Activated CD4-positive, alpha-beta T cell treated with anti-CD3 and anti-CD28 coated beads, Interleukin-2, amount 10 ng/mL, durations not matched to agents 7 days and 5 days (primary cell): ENCODE measurements around the gene LRGUK. TPM values are rescaled to one million over a fixed set of nuclear protein-coding genes. Genes with fewer than 3 reads are reported as not detected.
"Not testable (repeated sequence)": the region's sequence is repeated elsewhere in the genome, so short reads cannot be mapped to it uniquely, and the experiment has no call there.

Experiments used
- CTCF ChIA-PET: fragments of 350-600 bp; sonication (Branson Sonifier 250); formaldehyde crosslinking; loops from one replicate; lab custom pipeline; 2021; ENCODE audit warnings: antibody characterized with exemption; lab: Charles Lee
- POLR2A ChIA-PET: fragments of 350-600 bp; sonication (Branson Sonifier 250); formaldehyde crosslinking; loops from one replicate; lab custom pipeline; 2021; ENCODE audit warnings: antibody characterized with exemption; lab: Charles Lee
- DNase-seq: peaks from one replicate; pipeline ENCODE4 v3.0.0-alpha.2; 2020
- H3K27ac Mint-ChIP-seq: one replicate; pipeline ENCODE4 v1.8.0; 2021; ENCODE audit warnings: mild to moderate bottlenecking, moderate library complexity, mixed read lengths
- H3K27me3 Mint-ChIP-seq: one replicate; pipeline ENCODE4 v1.8.0; 2021; ENCODE audit warnings: mixed read lengths
- H3K36me3 Mint-ChIP-seq: one replicate; pipeline ENCODE4 v1.8.0; 2021; ENCODE audit warnings: low read depth, mixed read lengths
- H3K4me1 Mint-ChIP-seq: one replicate; pipeline ENCODE4 v1.8.0; 2021; ENCODE audit warnings: mixed read lengths
- H3K4me3 Mint-ChIP-seq: one replicate; pipeline ENCODE4 v1.8.0; 2021; ENCODE audit warnings: mild to moderate bottlenecking, moderate library complexity, mixed read lengths
- H3K9me3 Mint-ChIP-seq: one replicate; pipeline ENCODE4 v1.8.0; 2021; ENCODE audit warnings: mixed read lengths
- total RNA-seq, 2 experiments: library from RNA; stranded (reverse); gene quantifications; one replicate each; pipeline ENCODE4 v1.2.3, GENCODE V29; 2021

LRGUK gene
- total RNA-seq, 2 experiments from 2014 or later: 0.17 to 0.25 TPM

GRCh38 chr7:134287916-134288659 lies 160.9 kb downstream of the LRGUK start:
- no peak for DNase-seq
- ChIA-PET CTCF (no interaction called here), POLR2A (no interaction called here)
- Mint-ChIP-seq H3K27me3 (no peaks in the 10 kb centered on the region), H3K4me1 (no peaks in the 10 kb centered on the region), H3K36me3 (no peaks in the 10 kb centered on the region), H3K9me3 (no peaks in the 10 kb centered on the region), H3K27ac (no peak overlapping the region), H3K4me3 (no peak overlapping the region)

DNA sequence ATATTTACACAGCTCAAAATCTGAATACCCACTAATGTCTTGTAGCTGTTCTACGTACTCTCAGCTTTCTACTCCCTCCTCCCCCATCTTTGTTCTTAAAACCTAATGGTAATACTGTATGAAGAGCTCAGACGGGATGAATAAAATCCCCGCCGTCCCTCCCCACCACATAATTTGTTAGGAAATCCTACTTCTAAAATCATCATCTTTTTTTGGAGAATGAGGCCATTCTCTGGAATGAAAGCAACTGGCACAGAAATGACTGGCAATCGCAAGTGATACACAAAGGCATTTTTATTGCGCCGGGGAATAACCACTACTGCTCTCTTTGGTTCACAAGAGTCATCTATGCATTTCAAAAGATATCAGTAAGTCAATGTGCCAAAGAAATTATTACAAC lies 162.3 kb downstream of the LRGUK start:
- no peaks in the 10 kb centered on the region for H3K4me1 Mint-ChIP-seq
- H3K27ac Mint-ChIP-seq: no peak overlapping the region
- no peaks in the 10 kb centered on the region for H3K27me3 Mint-ChIP-seq
- no peak overlapping the region for H3K4me3 Mint-ChIP-seq
- ChIA-PET CTCF (interaction anchor here (0.6 kb wide), 1 partner anchor 115 kb away, joined by 3 read pairs; no protein-coding TSS in a partner anchor), POLR2A (no interaction called here)
- H3K9me3 Mint-ChIP-seq: no peaks in the 10 kb centered on the region
- H3K36me3 Mint-ChIP-seq: peaks cover 5% of the 10 kb centered on the region
- DNase-seq: no peak

GRCh38 chr7:134289841-134290240 lies 162.7 kb downstream of the LRGUK start:
- CTCF ChIA-PET: no interaction called here
- Mint-ChIP-seq H3K27ac (no peak overlapping the region), H3K27me3 (no peaks in the 10 kb centered on the region), H3K36me3 (peaks cover 9% of the 10 kb centered on the region), H3K4me1 (no peaks in the 10 kb centered on the region), H3K4me3 (no peak overlapping the region), H3K9me3 (no peaks in the 10 kb centered on the region)
- no peak for DNase-seq
- POLR2A ChIA-PET: no interaction called here

DNA sequence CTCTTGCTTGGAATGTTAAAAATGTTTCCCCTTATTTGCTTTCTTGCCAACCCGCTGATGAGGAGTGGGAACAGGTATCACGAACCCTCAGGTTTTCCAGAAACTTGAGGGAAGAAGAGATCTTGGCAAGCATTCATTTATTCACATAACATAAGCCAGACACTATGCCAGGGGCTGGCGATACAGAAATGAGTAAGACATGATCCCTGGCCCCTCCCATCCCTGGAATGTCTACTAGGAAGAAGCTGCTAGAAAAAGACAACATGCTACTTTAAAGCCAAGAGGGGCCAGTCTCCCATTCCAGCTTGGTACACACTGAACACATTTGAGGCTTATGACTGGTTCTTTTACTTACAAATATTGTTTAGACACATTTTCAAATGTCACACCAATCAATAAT lies 163.1 kb downstream of the LRGUK start:
- H3K27ac Mint-ChIP-seq: no peak overlapping the region
- DNase-seq: no peak
- H3K9me3 Mint-ChIP-seq: no peaks in the 10 kb centered on the region
- H3K27me3 Mint-ChIP-seq: no peaks in the 10 kb centered on the region
- H3K36me3 Mint-ChIP-seq: peaks cover 11% of the 10 kb centered on the region
- CTCF ChIA-PET: no interaction called here
- no peaks in the 10 kb centered on the region for H3K4me1 Mint-ChIP-seq
- H3K4me3 Mint-ChIP-seq: no peak overlapping the region
- POLR2A ChIA-PET: no interaction called here

DNA sequence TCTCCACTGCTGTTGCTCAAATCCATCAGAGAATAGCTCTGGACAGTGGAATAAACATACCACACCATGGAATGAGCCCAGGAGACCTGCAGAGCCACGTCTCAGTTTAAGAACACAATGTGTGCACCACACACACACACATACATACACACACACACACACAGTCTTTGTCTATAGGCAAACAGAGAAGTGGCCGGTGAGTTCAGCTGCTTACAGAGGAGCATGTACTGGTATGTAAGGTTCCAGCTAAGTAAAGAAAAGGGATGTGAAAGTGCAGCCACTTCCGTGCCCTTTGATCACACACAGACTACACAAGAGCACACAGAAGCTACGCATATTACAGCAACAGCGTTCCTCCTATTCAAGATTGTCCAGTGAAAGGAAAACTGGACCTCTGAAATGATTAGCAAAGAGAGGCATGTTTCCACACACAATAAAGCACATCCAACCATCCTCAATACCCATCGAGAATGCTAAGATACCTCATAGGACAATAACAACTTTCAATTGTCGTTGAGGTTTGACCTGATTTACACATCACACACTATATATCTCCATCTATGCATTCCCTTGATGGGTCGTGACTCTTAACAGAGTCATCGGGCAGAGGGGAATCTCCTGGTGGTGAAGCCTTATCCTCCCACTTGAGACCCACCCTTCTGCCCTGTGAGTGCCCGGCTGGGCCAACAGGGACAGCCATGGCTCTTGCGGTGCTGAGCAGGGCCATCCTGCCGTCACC lies 166.0 kb downstream of the LRGUK start:
- Mint-ChIP-seq H3K27me3 (no peaks in the 10 kb centered on the region), H3K36me3 (peaks cover 18% of the 10 kb centered on the region), H3K9me3 (no peaks in the 10 kb centered on the region), H3K4me3 (no peak overlapping the region), H3K27ac (no peak overlapping the region), H3K4me1 (no peaks in the 10 kb centered on the region)
- no peak for DNase-seq
- CTCF ChIA-PET: no interaction called here
- POLR2A ChIA-PET: interaction anchor here (0.5 kb wide), 1 partner anchor 438 kb away, joined by 4 read pairs; no protein-coding TSS in a partner anchor

DNA sequence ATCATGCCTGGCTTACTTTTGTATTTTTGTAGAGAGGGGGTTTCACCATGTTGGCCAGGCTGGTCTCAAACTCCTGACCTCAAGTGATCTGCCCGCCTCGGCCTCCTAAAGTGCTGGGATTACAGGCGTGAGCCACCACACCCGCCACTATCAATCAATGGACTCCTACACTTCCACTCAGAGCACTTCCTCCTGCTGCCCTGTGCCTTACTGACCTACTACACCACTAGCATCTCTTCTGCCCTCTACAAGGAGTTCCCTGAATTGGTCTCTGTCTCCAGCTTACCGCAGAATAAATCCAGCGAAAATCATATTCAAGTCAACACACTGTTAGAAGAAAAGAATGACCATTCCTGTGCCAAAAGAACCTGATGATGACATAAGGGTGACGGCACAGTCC lies 168.8 kb downstream of the LRGUK start:
- H3K4me3 Mint-ChIP-seq, CTCF ChIA-PET, H3K9me3 Mint-ChIP-seq, H3K27me3 Mint-ChIP-seq, DNase-seq, POLR2A ChIA-PET, H3K4me1 Mint-ChIP-seq, H3K27ac Mint-ChIP-seq: not testable (repeated sequence)
- H3K36me3 Mint-ChIP-seq: peaks cover 25% of the 10 kb centered on the region

DNA sequence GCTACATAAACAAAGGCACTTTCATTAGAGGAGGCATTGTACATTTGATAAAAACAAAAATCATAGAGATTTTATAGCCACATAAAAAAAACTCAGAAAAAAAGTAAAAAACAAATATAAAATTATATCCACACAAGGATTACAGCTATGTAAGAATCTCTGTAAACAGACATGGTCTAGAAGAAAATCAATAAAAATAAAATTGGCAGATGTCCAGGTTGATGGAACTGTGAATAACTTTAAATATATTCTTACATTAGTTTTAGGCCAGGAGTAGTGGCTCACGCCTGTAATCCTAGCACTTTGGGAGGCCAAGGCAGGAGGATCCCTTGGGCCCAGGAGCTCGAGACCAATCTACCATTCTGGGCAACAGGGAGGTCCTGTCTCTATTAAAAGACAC lies 170.3 kb downstream of the LRGUK start:
- CTCF ChIA-PET: no interaction called here
- peaks cover 29% of the 10 kb centered on the region for H3K36me3 Mint-ChIP-seq
- no peak overlapping the region for H3K27ac Mint-ChIP-seq
- no peaks in the 10 kb centered on the region for H3K4me1 Mint-ChIP-seq
- H3K27me3 Mint-ChIP-seq: no peaks in the 10 kb centered on the region
- no peaks in the 10 kb centered on the region for H3K9me3 Mint-ChIP-seq
- no peak overlapping the region for H3K4me3 Mint-ChIP-seq
- DNase-seq: no peak
- POLR2A ChIA-PET: no interaction called here

GRCh38 chr7:134298902-134299683 lies 172.0 kb downstream of the LRGUK start:
- no peak overlapping the region for H3K27ac Mint-ChIP-seq
- no peaks in the 10 kb centered on the region for H3K4me1 Mint-ChIP-seq
- H3K9me3 Mint-ChIP-seq: no peaks in the 10 kb centered on the region
- H3K27me3 Mint-ChIP-seq: no peaks in the 10 kb centered on the region
- peaks cover 27% of the 10 kb centered on the region for H3K36me3 Mint-ChIP-seq
- DNase-seq: no peak
- ChIA-PET POLR2A (no interaction called here), CTCF (interaction anchor here (0.6 to 1.5 kb wide), 2 partner anchors 17 to 808 kb away, joined by 3 read pairs; partner anchors contain the start of gene SLC35B4)
- no peak overlapping the region for H3K4me3 Mint-ChIP-seq

GRCh38 chr7:134300988-134301387 lies 173.8 kb downstream of the LRGUK start:
- H3K36me3 Mint-ChIP-seq: peaks cover 22% of the 10 kb centered on the region
- POLR2A ChIA-PET: interaction anchor here (0.6 kb wide), 1 partner anchor 13 kb away, joined by 3 read pairs; no protein-coding TSS in a partner anchor
- no peak overlapping the region for H3K4me3 Mint-ChIP-seq
- H3K27me3 Mint-ChIP-seq: no peaks in the 10 kb centered on the region
- H3K4me1 Mint-ChIP-seq: no peaks in the 10 kb centered on the region
- no peak for DNase-seq
- H3K9me3 Mint-ChIP-seq: no peaks in the 10 kb centered on the region
- CTCF ChIA-PET: interaction anchor here (1.1 to 1.5 kb wide), 3 partner anchors 15 to 1721 kb away, joined by 3 to 5 read pairs (median 3); partner anchors contain the start of gene SLC35B4
- H3K27ac Mint-ChIP-seq: no peak overlapping the region

DNA sequence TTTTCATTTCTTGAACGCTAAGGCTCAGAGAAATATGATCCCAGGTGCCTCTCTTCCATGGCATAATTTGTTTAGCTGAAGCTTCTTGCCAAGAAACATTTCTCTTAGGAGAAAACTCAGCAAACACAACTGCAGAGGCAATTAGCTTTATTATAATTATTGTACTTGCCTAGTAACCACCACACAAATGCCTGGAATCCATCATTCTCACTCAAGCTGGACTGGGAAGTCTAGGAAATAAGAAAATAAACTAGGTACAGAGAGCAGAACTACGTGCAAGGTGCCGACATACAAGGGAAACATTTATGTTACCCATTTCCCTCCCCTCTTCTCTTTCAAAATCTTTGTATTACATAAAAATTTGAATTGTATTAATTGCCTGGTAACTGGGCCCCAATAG lies 174.5 kb downstream of the LRGUK start:
- no peak overlapping the region for H3K4me3 Mint-ChIP-seq
- ChIA-PET CTCF (interaction anchor here (1.1 to 1.5 kb wide), 3 partner anchors 14 to 1721 kb away, joined by 3 to 5 read pairs (median 3); partner anchors contain the start of gene SLC35B4), POLR2A (interaction anchor here (0.6 kb wide), 1 partner anchor 12 kb away, joined by 3 read pairs; no protein-coding TSS in a partner anchor)
- H3K27ac Mint-ChIP-seq: no peak overlapping the region
- H3K36me3 Mint-ChIP-seq: peaks cover 22% of the 10 kb centered on the region
- no peaks in the 10 kb centered on the region for H3K4me1 Mint-ChIP-seq
- no peaks in the 10 kb centered on the region for H3K27me3 Mint-ChIP-seq
- no peak for DNase-seq
- no peaks in the 10 kb centered on the region for H3K9me3 Mint-ChIP-seq

GRCh38 chr7:134302120-134302519 lies 175.0 kb downstream of the LRGUK start:
- CTCF ChIA-PET: interaction anchor here (1.5 kb wide), 2 partner anchors 14 to 15 kb away, joined by 3 to 5 read pairs; partner anchors contain the start of gene SLC35B4

DNA sequence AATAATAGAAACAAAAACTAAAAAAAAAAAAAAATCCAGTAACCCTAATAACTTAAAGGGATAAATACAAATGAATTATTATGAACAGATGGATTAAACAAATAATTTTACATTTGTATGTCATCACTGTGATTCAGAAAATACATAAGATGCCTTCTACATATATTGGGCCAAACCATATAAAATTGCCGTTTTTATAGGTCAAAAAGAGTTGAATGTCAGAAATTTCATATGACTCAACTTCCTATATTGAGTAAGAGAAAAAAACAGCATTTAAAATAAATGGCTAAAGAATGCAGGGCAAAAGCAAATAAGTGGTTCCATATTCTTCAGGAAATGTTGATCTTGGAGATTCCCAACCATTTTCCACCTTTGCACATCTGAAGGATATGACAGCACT lies 180.2 kb downstream of the LRGUK start:
- Mint-ChIP-seq H3K36me3 (peaks cover 15% of the 10 kb centered on the region), H3K27me3 (no peaks in the 10 kb centered on the region), H3K4me1 (peaks cover 9% of the 10 kb centered on the region), H3K4me3 (no peak overlapping the region), H3K27ac (no peak overlapping the region), H3K9me3 (no peaks in the 10 kb centered on the region)
- CTCF ChIA-PET: interaction anchor here (0.7 kb wide), 1 partner anchor 14 kb away, joined by 3 read pairs; no protein-coding TSS in a partner anchor
- POLR2A ChIA-PET: no interaction called here
- DNase-seq: no peak

More at GRCh38 chr7:134302120-134302519, 175.0 kb downstream of the LRGUK start:
- POLR2A ChIA-PET: no interaction called here
- H3K4me1 Mint-ChIP-seq: no peaks in the 10 kb centered on the region
- DNase-seq: no peak
- no peak overlapping the region for H3K27ac Mint-ChIP-seq
- H3K36me3 Mint-ChIP-seq: peaks cover 22% of the 10 kb centered on the region
- H3K27me3 Mint-ChIP-seq: no peaks in the 10 kb centered on the region
- H3K4me3 Mint-ChIP-seq: no peak overlapping the region
- no peaks in the 10 kb centered on the region for H3K9me3 Mint-ChIP-seq
